H1 (cell line): ENCODE measurements around the gene NUP58. TPM values are rescaled to one million over a fixed set of nuclear protein-coding genes. Genes with fewer than 3 reads are reported as not detected.

ENCODE experiments used
- CTCF ChIA-PET: fragments of 300-600 bp; sonication (Branson Sonifier 250); formaldehyde crosslinking; loops from one replicate; lab custom pipeline; 2021; ENCODE audit not compliant: partially characterized antibody; lab: Charles Lee
- POLR2A ChIA-PET: fragments of 300-600 bp; sonication (Branson Sonifier 250); formaldehyde crosslinking; loops from one replicate; lab custom pipeline; 2021; ENCODE audit warnings: inconsistent platforms; ENCODE audit not compliant: partially characterized antibody; lab: Charles Lee
- DNase-seq, 2 experiments: peaks; one replicate each; pipeline versions ENCODE4 v3.0.0 to v3.0.0-alpha.2; 2010 to 2022; ENCODE audit warnings: low spot score in 2 of 2, low read depth in 1 of 2, mixed read lengths in 1 of 2
- FAIRE-seq: peaks from 2 replicates; lab custom pipeline; 2011; peaks lifted over from hg19 to GRCh38; lab: Jason Lieb, UNC
- H2AFZ ChIP-seq: 2 replicates; pipeline ENCODE4 v1.8.1; 2012; ENCODE audit warnings: low read length, inconsistent platforms
- H2AK5ac ChIP-seq: 2 replicates; pipeline ENCODE4 v1.6.1; 2013; ENCODE audit warnings: low read depth, low read length
- H2BK120ac ChIP-seq: replicated peaks from 2 replicates; pipeline ENCODE3; 2013; ENCODE audit warnings: low read depth, low read length, inconsistent platforms
- H2BK12ac ChIP-seq: 2 replicates; pipeline ENCODE4 v1.6.1; 2013; ENCODE audit warnings: low read depth, low read length
- H2BK15ac ChIP-seq: 2 replicates; pipeline ENCODE4 v1.6.1; 2013; ENCODE audit warnings: low read length
- H2BK20ac ChIP-seq: 2 replicates; pipeline ENCODE4 v1.6.1; 2013; ENCODE audit warnings: low read length
- H2BK5ac ChIP-seq: 2 replicates; pipeline ENCODE4 v1.6.1; 2013; ENCODE audit warnings: low read depth, low read length
- H3K14ac ChIP-seq: 2 replicates; pipeline ENCODE4 v1.6.1; 2013; ENCODE audit warnings: inconsistent platforms; ENCODE audit not compliant: insufficient read length
- H3K18ac ChIP-seq: 2 replicates; pipeline ENCODE4 v1.6.1; 2013; ENCODE audit warnings: low read length; ENCODE audit errors: extremely low read depth
- H3K23ac ChIP-seq: 2 replicates; pipeline ENCODE4 v1.6.1; 2013; ENCODE audit warnings: inconsistent platforms; ENCODE audit not compliant: insufficient read length
- H3K23me2 ChIP-seq: 2 replicates; pipeline ENCODE4 v1.6.1; 2013; ENCODE audit warnings: low read depth, low read length
- H3K27ac ChIP-seq: 2 replicates; pipeline ENCODE4 v1.6.1; 2011; ENCODE audit warnings: low read depth, low read length, inconsistent platforms
- H3K27me3 ChIP-seq, 4 experiments: replicated peaks in 1 of 4; 1 replicate in 1 of 4; 2 replicates in 3 of 4; pipeline versions ENCODE4 v1.6.1 to v1.8.1; 2011 to 2013; ENCODE audit warnings: low read length in 3 of 4, mild to moderate bottlenecking in 3 of 4, inconsistent platforms in 2 of 4, mixed read lengths in 2 of 4, moderate library complexity in 1 of 4; ENCODE audit not compliant: control insufficient read depth in 3 of 4, insufficient read depth in 3 of 4; ENCODE audit errors: extremely low read depth in 1 of 4
- H3K36me3 ChIP-seq, 4 experiments: 2 replicates each; pipeline versions ENCODE4 v1.6.1 to v1.8.1; 2011 to 2013; ENCODE audit warnings: mild to moderate bottlenecking in 4 of 4, low read length in 3 of 4, moderate library complexity in 2 of 4, control low read depth in 1 of 4, inconsistent platforms in 1 of 4; ENCODE audit not compliant: insufficient read depth in 4 of 4, control insufficient read depth in 2 of 4
- H3K4ac ChIP-seq: replicated peaks from 2 replicates; pipeline ENCODE3; 2013; ENCODE audit warnings: low read length, low read depth, mixed read lengths, inconsistent platforms; ENCODE audit not compliant: insufficient read length
- H3K4me1 ChIP-seq, 4 experiments: replicated peaks in 1 of 4; 1 replicate in 1 of 4; 2 replicates in 3 of 4; pipeline versions ENCODE4 v1.6.1 to v1.8.1; 2011 to 2013; ENCODE audit warnings: low read length in 3 of 4, inconsistent platforms in 2 of 4, mixed read lengths in 1 of 4; ENCODE audit not compliant: insufficient read depth in 4 of 4, control insufficient read depth in 3 of 4
- H3K4me2 ChIP-seq, 2 experiments: 2 replicates each; pipeline versions ENCODE4 v1.6.1 to v1.8.1; 2011 to 2013; ENCODE audit warnings: low read depth in 2 of 2, low read length in 2 of 2, control low read depth in 1 of 2, inconsistent platforms in 1 of 2, mild to moderate bottlenecking in 1 of 2; ENCODE audit not compliant: insufficient read depth in 1 of 2
- H3K4me3 ChIP-seq, 4 experiments: fragments of 200-600, 300-600 bp in 1 of 4; sonication (generic), shearing (Covaris generic), sonication (Bioruptor Twin) in 1 of 4; 2 replicates each; pipeline versions ENCODE4 v1.5.1 to v1.8.1; 2011 to 2016; ENCODE audit warnings: low read length in 4 of 4, low read depth in 3 of 4, control low read depth in 2 of 4, inconsistent platforms in 2 of 4, mild to moderate bottlenecking in 2 of 4, mixed read lengths in 1 of 4, moderate library complexity in 1 of 4; ENCODE audit not compliant: insufficient read depth in 2 of 4; ENCODE audit errors: extremely low read depth in 1 of 4
- H3K56ac ChIP-seq: replicated peaks from 2 replicates; pipeline ENCODE3; 2013; ENCODE audit warnings: low read depth, mild to moderate bottlenecking, mixed read lengths, low read length, inconsistent platforms; ENCODE audit not compliant: insufficient read length
- H3K79me1 ChIP-seq: 2 replicates; pipeline ENCODE4 v1.6.1; 2013; ENCODE audit warnings: low read depth, low read length, control low read depth
- H3K79me2 ChIP-seq, 2 experiments: 2 replicates each; pipeline versions ENCODE4 v1.6.1 to v1.8.1; 2012 to 2013; ENCODE audit warnings: low read length in 2 of 2, mild to moderate bottlenecking in 2 of 2, inconsistent platforms in 1 of 2; ENCODE audit not compliant: insufficient read depth in 2 of 2, control insufficient read depth in 1 of 2
- H3K9ac ChIP-seq, 4 experiments: replicated peaks in 1 of 4; 1 replicate in 1 of 4; 2 replicates in 3 of 4; pipeline versions ENCODE4 v1.6.1 to v1.8.1; 2011 to 2013; ENCODE audit warnings: low read depth in 3 of 4, low read length in 3 of 4, control low read depth in 2 of 4, mild to moderate bottlenecking in 2 of 4, moderate library complexity in 2 of 4, inconsistent platforms in 1 of 4; ENCODE audit errors: extremely low read depth in 1 of 4
- H3K9me3 ChIP-seq, 2 experiments: 2 replicates each; pipeline versions ENCODE4 v1.6.1 to v1.8.1; 2012 to 2013; ENCODE audit warnings: mild to moderate bottlenecking in 2 of 2, moderate library complexity in 2 of 2, control low read depth in 1 of 2, inconsistent platforms in 1 of 2, low read depth in 1 of 2, low read length in 1 of 2, mixed read lengths in 1 of 2; ENCODE audit not compliant: insufficient read depth in 2 of 2
- H4K20me1 ChIP-seq, 2 experiments: replicated peaks in 1 of 2; 2 replicates each; pipeline versions ENCODE3 to v1.8.1; 2011 to 2013; ENCODE audit warnings: inconsistent platforms in 2 of 2, low read length in 2 of 2, mild to moderate bottlenecking in 1 of 2; ENCODE audit not compliant: insufficient read depth in 2 of 2, control insufficient read depth in 1 of 2
- H4K5ac ChIP-seq: 2 replicates; pipeline ENCODE4 v1.6.1; 2013; ENCODE audit warnings: low read length, low read depth, mixed read lengths, inconsistent platforms; ENCODE audit not compliant: insufficient read length
- H4K8ac ChIP-seq: 2 replicates; pipeline ENCODE4 v1.8.0; 2013; ENCODE audit warnings: mild to moderate bottlenecking, moderate library complexity, low read length, inconsistent platforms; ENCODE audit not compliant: insufficient read depth; ENCODE audit errors: extremely low read depth
- H4K91ac ChIP-seq: replicated peaks from 2 replicates; pipeline ENCODE3; 2013; ENCODE audit warnings: low read length, mixed read lengths, inconsistent platforms; ENCODE audit not compliant: insufficient read length
- EGR1 ChIP-seq: IDR thresholded peaks from 2 replicates; pipeline ENCODE4 v1.6.1; 2011; ENCODE audit warnings: low read depth, low read length, borderline replicate concordance
- PHF8 ChIP-seq: fragments of 200-600 bp; sonication (generic); conservative IDR thresholded peaks from 2 replicates; pipeline ENCODE4 v1.7.1; 2012; ENCODE audit warnings: low read depth, mild to moderate bottlenecking, inconsistent platforms, low read length, moderate library complexity
- TBP ChIP-seq: IDR thresholded peaks from 2 replicates; pipeline ENCODE4 v1.6.1; 2011; ENCODE audit warnings: low read depth, low read length, improper control_type of control experiment
- ZNF274 ChIP-seq: IDR thresholded peaks from 2 replicates; pipeline ENCODE4 v1.7.0; 2012; ENCODE audit warnings: low read length, borderline replicate concordance; ENCODE audit errors: extremely low read depth
- WGBS, 2 experiments: shearing (Covaris generic) in 1 of 2; methylation state at CpG; one replicate each; pipeline versions ENCODE4 v1.1.6 to v1.1.7; 2013 to 2015; ENCODE audit warnings: low lambda C conversion rate in 2 of 2, mixed read lengths in 2 of 2, inconsistent platforms in 1 of 2, low coverage in 1 of 2, missing lambda C conversion rate in 1 of 2; ENCODE audit not compliant: insufficient replicate concordance in 2 of 2, insufficient coverage in 1 of 2, insufficient read length in 1 of 2; ENCODE audit errors: extremely low coverage in 1 of 2, missing lambda C conversion rate in 1 of 2; 5-methylcytosine and 5-hydroxymethylcytosine counted together
- polyA plus RNA-seq, 7 experiments: library from polyadenylated mRNA; depleted of rRNA in 3 of 7; stranded (reverse) in 5 of 7; unstranded in 2 of 7; fragments of >200 nt in 5 of 7; fragments of 200-250 nt in 2 of 7; gene quantifications; 1 replicate in 5 of 7; 2 replicates in 1 of 7; 4 replicates in 1 of 7; pipeline versions ENCODE4 v1.2.1 to v1.2.3, GENCODE V29; 2011 to 2013; ENCODE audit warnings: missing spikeins in 2 of 7, mixed read lengths in 2 of 7
- total RNA-seq: library from RNA; stranded (reverse); fragmentation: NEBNext Ultra II Directional; extraction: Animal tissue kit (Norgen Biotek cat#: 25700); gene quantifications from 2 replicates; pipeline ENCODE4 v1.2.1, GENCODE V29; 2021
- TF ChIP-seq, protein P1 (sequence below): IDR thresholded peaks from 2 replicates; pipeline ENCODE4 v1.6.1; 2012; ENCODE audit warnings: low read length, inconsistent platforms

NUP58 gene
- total and polyA plus RNA-seq, 2 of the 8 experiments (the other 6 are each of a cell fraction or from before 2014, with no cell fraction given), result 35.0 to 53.8 TPM

- Histone ChIP-seq H3K79me1 (no peaks in the 10 kb centered on the region), H3K9ac (no peak overlapping the region), H2BK20ac (no peak overlapping the region), H3K23ac (no peak overlapping the region), H2AFZ (no peak overlapping the region), H3K79me2 (no peaks in the 10 kb centered on the region), H3K14ac (no peak overlapping the region), H3K4me3 (no peak overlapping the region), H3K9me3 (no peaks in the 10 kb centered on the region), H2BK5ac (no peak overlapping the region), H3K27ac (no peak overlapping the region), H3K4me2 (no peak overlapping the region), H3K4ac (no peak overlapping the region), H4K8ac (no peak overlapping the region), H2BK15ac (no peak overlapping the region), H2BK12ac (no peak overlapping the region), H4K5ac (no peak overlapping the region), H3K27me3 (no peaks in the 10 kb centered on the region), H3K4me1 (no peaks in the 10 kb centered on the region), H3K56ac (no peak overlapping the region), H3K18ac (no peak overlapping the region), H2AK5ac (no peak overlapping the region), H3K23me2 (0 out of 2 replicates have a peak, but pooled peaks cover 2% of the 10 kb centered on the region), H2BK120ac (no peak overlapping the region), H4K20me1 (no peaks in the 10 kb centered on the region), H4K91ac (no peak overlapping the region), H3K36me3 (no peaks in the 10 kb centered on the region; a peak in 1 of 8 replicates)
- ChIA-PET POLR2A (no interaction called here), CTCF (interaction anchor here (1.6 kb wide), 1 partner anchor 19 kb away, joined by 6 read pairs; no protein-coding TSS in a partner anchor)
- TF ChIP-seq EGR1 (no peak), PHF8 (no peak), TBP (no peak), ZNF274 (no peak)
- TF ChIP-seq, protein P1, sequence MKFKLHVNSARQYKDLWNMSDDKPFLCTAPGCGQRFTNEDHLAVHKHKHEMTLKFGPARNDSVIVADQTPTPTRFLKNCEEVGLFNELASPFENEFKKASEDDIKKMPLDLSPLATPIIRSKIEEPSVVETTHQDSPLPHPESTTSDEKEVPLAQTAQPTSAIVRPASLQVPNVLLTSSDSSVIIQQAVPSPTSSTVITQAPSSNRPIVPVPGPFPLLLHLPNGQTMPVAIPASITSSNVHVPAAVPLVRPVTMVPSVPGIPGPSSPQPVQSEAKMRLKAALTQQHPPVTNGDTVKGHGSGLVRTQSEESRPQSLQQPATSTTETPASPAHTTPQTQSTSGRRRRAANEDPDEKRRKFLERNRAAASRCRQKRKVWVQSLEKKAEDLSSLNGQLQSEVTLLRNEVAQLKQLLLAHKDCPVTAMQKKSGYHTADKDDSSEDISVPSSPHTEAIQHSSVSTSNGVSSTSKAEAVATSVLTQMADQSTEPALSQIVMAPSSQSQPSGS, result no peak
- DNase-seq (no peak), FAIRE-seq (no peak)
- 87 to 100% methylated on average over 1 to 2 of the region's 2 CpGs for WGBS, 2 experiments
Measured at GRCh38 chr13:25252752-25253151, 48.7 kb upstream of the NUP58 start.
